Karpas-422 (cell line): ENCODE data around the gene B3GAT3. TPM values are rescaled to one million over a fixed set of nuclear protein-coding genes. Genes with fewer than 3 reads are reported as not detected.
"Not testable (repeated sequence)": the region's sequence is repeated elsewhere in the genome, so short reads cannot be mapped to it uniquely, and the experiment has no call there.

Experiments used
- DNase-seq: peaks from one replicate; pipeline ENCODE4 v3.0.0-alpha.2; 2015
- H2AFZ ChIP-seq: fragments of 200-600 bp; sonication (generic); 2 replicates; pipeline ENCODE4 v1.6.1; 2014; ENCODE audit warnings: antibody characterized with exemption, low read length, mixed read lengths
- H3K27ac ChIP-seq: fragments of 200-600 bp; sonication (generic); 2 replicates; pipeline ENCODE4 v1.5.1; 2014; ENCODE audit warnings: mild to moderate bottlenecking, low read length, moderate library complexity
- H3K27me3 ChIP-seq: fragments of 200-600 bp; sonication (generic); 2 replicates; pipeline ENCODE4 v1.6.1; 2014; ENCODE audit warnings: low read length, mixed read lengths
- H3K36me3 ChIP-seq: fragments of 200-600 bp; sonication (generic); 2 replicates; pipeline ENCODE4 v1.6.1; 2014; ENCODE audit warnings: low read length, mixed read lengths; ENCODE audit not compliant: insufficient read depth
- H3K4me1 ChIP-seq: fragments of 200-600 bp; sonication (generic); 2 replicates; pipeline ENCODE4 v1.6.1; 2014; ENCODE audit warnings: mild to moderate bottlenecking, low read length, mixed read lengths
- H3K4me2 ChIP-seq: fragments of 200-600 bp; sonication (generic); 2 replicates; pipeline ENCODE4 v1.6.1; 2014; ENCODE audit warnings: low read length, low read depth, mild to moderate bottlenecking; ENCODE audit not compliant: poor library complexity, severe bottlenecking
- H3K4me3 ChIP-seq: fragments of 200-600 bp; sonication (generic); 2 replicates; pipeline ENCODE4 v1.5.1; 2014; ENCODE audit warnings: mild to moderate bottlenecking, antibody characterized with exemption, low read length, mixed read lengths
- H3K79me2 ChIP-seq: fragments of 200-600 bp; sonication (generic); 2 replicates; pipeline ENCODE4 v1.6.1; 2014; ENCODE audit warnings: mild to moderate bottlenecking, low read length, mixed read lengths
- H3K9ac ChIP-seq: fragments of 200-600 bp; sonication (generic); 2 replicates; pipeline ENCODE4 v1.6.0; 2014; ENCODE audit warnings: low read length
- H3K9me2 ChIP-seq: fragments of 200-600 bp; sonication (generic), shearing (Covaris generic); replicated peaks from 2 replicates; pipeline ENCODE4 v1.6.0; 2014; ENCODE audit warnings: mild to moderate bottlenecking, low read length, moderate library complexity; ENCODE audit not compliant: insufficient read depth
- H3K9me3 ChIP-seq: fragments of 300-700, 200-600 bp; sonication (generic); 2 replicates; pipeline ENCODE4 v1.6.1; 2014; ENCODE audit warnings: low read length, mixed read lengths
- H4K20me1 ChIP-seq: fragments of 200-600 bp; sonication (generic); 2 replicates; pipeline ENCODE4 v1.6.1; 2014; ENCODE audit warnings: mild to moderate bottlenecking, antibody characterized with exemption, low read length, low read depth; ENCODE audit not compliant: insufficient read depth
- total RNA-seq: library from RNA; depleted of rRNA; stranded (reverse); fragments of >200 nt; shearing (Covaris generic); gene quantifications from 2 replicates; pipeline ENCODE4 v1.2.3, GENCODE V29; 2014; ENCODE audit warnings: low replicate concordance

Gene B3GAT3
- total RNA-seq, 1 experiment from 2014 or later, result 43.5 TPM

- Histone ChIP-seq H3K27me3 (no peaks in the 10 kb centered on the region), H4K20me1 (no peaks in the 10 kb centered on the region; the same call in 1 of the 2 replicates), H3K4me3 (peak overlapping the region; percentile 100), H3K9me2 (no peaks in the 10 kb centered on the region), H3K9ac (peak overlapping the region; percentile 100), H3K4me2 (peak overlapping the region; percentile 76), H2AFZ (peak overlapping the region; percentile 84; the same call in 1 of the 2 replicates), H3K4me1 (peaks cover 30% of the 10 kb centered on the region), H3K36me3 (peaks cover 17% of the 10 kb centered on the region), H3K9me3 (no peaks in the 10 kb centered on the region), H3K79me2 (peaks cover 47% of the 10 kb centered on the region), H3K27ac (peak overlapping the region; percentile 88)
- peak; percentile 89 for DNase-seq
Measured at GRCh38 chr11:62664405-62665074, 42.8 kb upstream of the B3GAT3 start.

- Histone ChIP-seq H3K4me1 (peaks cover 8% of the 10 kb centered on the region), H3K9me2 (no peaks in the 10 kb centered on the region), H3K9ac (no peak overlapping the region), H3K4me3 (no peak overlapping the region), H3K79me2 (peaks cover 12% of the 10 kb centered on the region), H3K4me2 (no peak overlapping the region), H4K20me1 (no peaks in the 10 kb centered on the region), H3K27me3 (no peaks in the 10 kb centered on the region), H3K36me3 (no peaks in the 10 kb centered on the region; the same call in 1 of the 2 replicates), H2AFZ (peak overlapping the region; percentile 44; the same call in 1 of the 2 replicates), H3K27ac (no peak overlapping the region), H3K9me3 (no peaks in the 10 kb centered on the region)
- no peak for DNase-seq
Measured at GRCh38 chr11:62656796-62657429, 35.1 kb upstream of the B3GAT3 start.

GRCh38 chr11:62654297-62654696 lies 32.5 kb upstream of the B3GAT3 start:
- Histone ChIP-seq H2AFZ (0 out of 2 replicates have a peak overlapping the region, but pooled peaks have one; percentile 20), H3K9me3 (no peaks in the 10 kb centered on the region), H3K79me2 (peaks cover 26% of the 10 kb centered on the region), H3K9me2 (no peaks in the 10 kb centered on the region), H3K4me2 (peak overlapping the region; percentile 78), H3K9ac (no peak overlapping the region), H3K4me3 (no peak overlapping the region), H3K36me3 (0 out of 2 replicates have a peak, but pooled peaks cover 3% of the 10 kb centered on the region), H3K27ac (no peak overlapping the region), H3K4me1 (peaks cover 15% of the 10 kb centered on the region), H4K20me1 (no peaks in the 10 kb centered on the region), H3K27me3 (no peaks in the 10 kb centered on the region)
- DNase-seq, result no peak

- peak overlapping the region; percentile 79 for H3K4me3 ChIP-seq
- H3K36me3 ChIP-seq, result 0 out of 2 replicates have a peak, but pooled peaks cover 3% of the 10 kb centered on the region
- H3K27ac ChIP-seq, result no peak overlapping the region
- DNase-seq, result no peak
- H3K4me2 ChIP-seq, result peak overlapping the region; percentile 78
- peaks cover 26% of the 10 kb centered on the region for H3K79me2 ChIP-seq
- no peaks in the 10 kb centered on the region for H4K20me1 ChIP-seq
- peak overlapping the region; percentile 82 for H3K9ac ChIP-seq
- H3K9me2 ChIP-seq, result no peaks in the 10 kb centered on the region
- H3K4me1 ChIP-seq, result peaks cover 15% of the 10 kb centered on the region
- H3K27me3 ChIP-seq, result no peaks in the 10 kb centered on the region
- H3K9me3 ChIP-seq, result no peaks in the 10 kb centered on the region
- H2AFZ ChIP-seq, result no peak overlapping the region
Measured at GRCh38 chr11:62652161-62653006, 30.6 kb upstream of the B3GAT3 start.

GRCh38 chr11:62650283-62650682 lies 28.5 kb upstream of the B3GAT3 start:
- DNase-seq, H3K4me3 ChIP-seq, H3K27ac ChIP-seq, H3K36me3 ChIP-seq, H3K9me3 ChIP-seq, H3K9ac ChIP-seq, H4K20me1 ChIP-seq, H3K27me3 ChIP-seq, H2AFZ ChIP-seq, H3K4me2 ChIP-seq, H3K9me2 ChIP-seq: not testable (repeated sequence)
- peaks cover 37% of the 10 kb centered on the region for H3K79me2 ChIP-seq
- H3K4me1 ChIP-seq, result peaks cover 24% of the 10 kb centered on the region

- Histone ChIP-seq H3K27ac (no peak overlapping the region), H3K36me3 (peaks cover 4% of the 10 kb centered on the region; the same call in 1 of the 2 replicates), H2AFZ (no peak overlapping the region), H3K9me2 (no peaks in the 10 kb centered on the region), H3K9ac (no peak overlapping the region), H3K9me3 (no peaks in the 10 kb centered on the region), H3K4me2 (no peak overlapping the region), H3K79me2 (peaks cover 45% of the 10 kb centered on the region), H3K4me3 (no peak overlapping the region), H3K27me3 (no peaks in the 10 kb centered on the region), H4K20me1 (peaks cover 5% of the 10 kb centered on the region), H3K4me1 (peaks cover 30% of the 10 kb centered on the region)
- DNase-seq, result no peak
Measured at GRCh38 chr11:62649486-62649885, 27.7 kb upstream of the B3GAT3 start.

DNA sequence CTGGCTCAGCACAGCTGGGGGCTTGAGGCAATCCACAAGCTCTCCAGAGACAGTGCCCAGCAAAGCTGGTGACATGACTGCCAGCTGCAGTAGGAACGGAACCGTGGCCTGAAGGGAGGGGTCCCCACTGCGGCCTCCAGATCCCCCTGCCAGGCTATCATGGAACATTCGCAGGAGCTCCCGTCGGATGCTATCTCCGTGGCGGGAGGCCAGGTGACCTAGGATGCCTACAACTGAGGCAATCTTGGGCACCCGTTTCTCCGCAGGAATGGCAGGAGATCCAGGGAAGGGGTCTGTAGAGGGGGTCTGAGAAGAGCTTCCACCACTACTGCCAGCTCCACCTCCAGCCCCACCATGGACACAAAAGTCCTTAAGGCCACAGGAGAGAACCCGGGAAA lies 27.2 kb upstream of the B3GAT3 start:
- Histone ChIP-seq H3K9me2 (no peaks in the 10 kb centered on the region), H3K4me1 (peaks cover 27% of the 10 kb centered on the region), H3K9ac (no peak overlapping the region), H3K36me3 (peaks cover 7% of the 10 kb centered on the region; the same call in 1 of the 2 replicates), H4K20me1 (peaks cover 5% of the 10 kb centered on the region), H3K4me2 (no peak overlapping the region), H3K27me3 (no peaks in the 10 kb centered on the region), H2AFZ (no peak overlapping the region), H3K9me3 (no peaks in the 10 kb centered on the region), H3K27ac (no peak overlapping the region), H3K4me3 (no peak overlapping the region), H3K79me2 (peaks cover 50% of the 10 kb centered on the region)
- no peak for DNase-seq
